ENCODE data around the gene AJM1. TPM values are rescaled to one million over a fixed set of nuclear protein-coding genes. Genes with fewer than 3 reads are reported as not detected.

Gene AJM1
- total RNA-seq, 2 donors from 2014 or later: 11.5 to 17.1 TPM

- no peak for TF ChIP-seq CTCF (IDR thresholded peaks at IDR 0.05)
- H3K36me3 ChIP-seq: peaks cover 12% of the 10 kb centered on the region
- intact Hi-C loops (cut with DNase I): no loop called here
Observed at GRCh38 chr9:136825295-136826187, 16.7 kb upstream of the AJM1 start.

GRCh38 chr9:136826188-136826541 lies 16.1 kb upstream of the AJM1 start:
- intact Hi-C loops (cut with DNase I): no loop called here
- no peak for TF ChIP-seq CTCF (IDR thresholded peaks at IDR 0.05)
- no peak overlapping the region for H3K4me3 ChIP-seq
- H3K9ac ChIP-seq (ENCODE audit: low read depth in 2 of 2, low read length in 2 of 2): no peak overlapping the region
- H3K9me3 ChIP-seq: no peaks in the 10 kb centered on the region
- H3K27ac ChIP-seq: no peak overlapping the region
- H3K4me1 ChIP-seq: no peaks in the 10 kb centered on the region
- no peak for DNase-seq
- peaks cover 12% of the 10 kb centered on the region for H3K36me3 ChIP-seq
- H3K27me3 ChIP-seq: no peaks in the 10 kb centered on the region

More at GRCh38 chr9:136825295-136826187, 16.7 kb upstream of the AJM1 start:
- no peak overlapping the region for H3K4me3 ChIP-seq
- H3K27ac ChIP-seq: no peak overlapping the region
- H3K4me1 ChIP-seq: no peaks in the 10 kb centered on the region
- H3K9ac ChIP-seq (ENCODE audit: low read depth in 2 of 2, low read length in 2 of 2): no peak overlapping the region
- H3K27me3 ChIP-seq: no peaks in the 10 kb centered on the region
- DNase-seq: no peak
- no peaks in the 10 kb centered on the region for H3K9me3 ChIP-seq

- Histone ChIP-seq H3K27ac (no peak overlapping the region), H3K36me3 (peaks cover 13% of the 10 kb centered on the region), H3K4me1 (no peaks in the 10 kb centered on the region), H3K4me3 (no peak overlapping the region), H3K9me3 (no peaks in the 10 kb centered on the region), H3K27me3 (no peaks in the 10 kb centered on the region), H3K9ac (ENCODE audit: low read depth in 2 of 2, low read length in 2 of 2) (no peak overlapping the region)
- intact Hi-C loops (cut with DNase I): no loop called here
- TF ChIP-seq CTCF (IDR thresholded peaks at IDR 0.05): no peak
- DNase-seq: no peak
Observed at GRCh38 chr9:136826703-136827582, 15.3 kb upstream of the AJM1 start.

GRCh38 chr9:136827794-136828473 lies 14.3 kb upstream of the AJM1 start:
- Histone ChIP-seq H3K4me3 (no peak overlapping the region), H3K4me1 (no peaks in the 10 kb centered on the region), H3K36me3 (peaks cover 20% of the 10 kb centered on the region), H3K27ac (no peak overlapping the region), H3K9ac (ENCODE audit: low read depth in 2 of 2, low read length in 2 of 2) (no peak overlapping the region), H3K9me3 (no peaks in the 10 kb centered on the region), H3K27me3 (no peaks in the 10 kb centered on the region)
- intact Hi-C loops (cut with DNase I): no loop called here
- TF ChIP-seq CTCF (IDR thresholded peaks at IDR 0.05): no peak
- no peak for DNase-seq

- intact Hi-C loops (cut with DNase I): no loop called here
- no peak for DNase-seq
- Histone ChIP-seq H3K9me3 (no peaks in the 10 kb centered on the region), H3K4me1 (no peaks in the 10 kb centered on the region), H3K36me3 (peaks cover 20% of the 10 kb centered on the region), H3K27me3 (no peaks in the 10 kb centered on the region), H3K9ac (ENCODE audit: low read depth in 2 of 2, low read length in 2 of 2) (no peak overlapping the region), H3K27ac (no peak overlapping the region), H3K4me3 (no peak overlapping the region)
- TF ChIP-seq CTCF (IDR thresholded peaks at IDR 0.05): no peak
Observed at GRCh38 chr9:136828474-136829140, 13.7 kb upstream of the AJM1 start.
